Activated T-cell treated with anti-CD3 and anti-CD28 coated beads, Interleukin-2, amount 50 U/mL, for 24 hours (primary cell): ENCODE data around the gene FBXW7.

Source experiments
- DNase-seq: peaks from one replicate; pipeline ENCODE4 v3.0.0-alpha.2; 2020
- H3K27ac Mint-ChIP-seq: 2 replicates; pipeline ENCODE4 v1.8.0; 2020; ENCODE audit warnings: mild to moderate bottlenecking, mixed read lengths
- H3K27me3 Mint-ChIP-seq: 2 replicates; pipeline ENCODE4 v1.8.0; 2020; ENCODE audit warnings: mixed read lengths
- H3K36me3 Mint-ChIP-seq: 2 replicates; pipeline ENCODE4 v1.8.0; 2020; ENCODE audit warnings: low read depth, mixed read lengths
- H3K4me1 Mint-ChIP-seq: 2 replicates; pipeline ENCODE4 v1.8.0; 2020; ENCODE audit warnings: low read depth, mixed read lengths
- H3K4me3 Mint-ChIP-seq: 2 replicates; pipeline ENCODE4 v1.8.0; 2020; ENCODE audit warnings: mild to moderate bottlenecking, moderate library complexity, mixed read lengths
- H3K9me3 Mint-ChIP-seq: 2 replicates; pipeline ENCODE4 v1.8.0; 2020; ENCODE audit warnings: mixed read lengths

The FBXW7 gene

GRCh38 chr4:152273343-152273742, 262.5 kb downstream of the FBXW7 start:
- Mint-ChIP-seq H3K4me3 (no peak overlapping the region), H3K9me3 (no peaks in the 10 kb centered on the region), H3K36me3 (no peaks in the 10 kb centered on the region), H3K27ac (no peak overlapping the region), H3K27me3 (no peaks in the 10 kb centered on the region), H3K4me1 (no peaks in the 10 kb centered on the region)
- DNase-seq, result no peak
